Colonic mucosa (tissue), 4 donors: ENCODE results near the gene GALR1. TPM values are rescaled to one million over a fixed set of nuclear protein-coding genes. Genes with fewer than 3 reads are reported as not detected.

Source experiments
- DNase-seq: peaks from one replicate; pipeline ENCODE4 v3.0.0-alpha.2; 2020
- H3K27ac ChIP-seq: fragments of 200-600 bp; one replicate; pipeline ENCODE4 v1.8.0; 2021
- H3K27me3 ChIP-seq: fragments of 200-600 bp; one replicate; pipeline ENCODE4 v1.8.0; 2021
- H3K36me3 ChIP-seq: fragments of 200-600 bp; one replicate; pipeline ENCODE4 v1.8.0; 2021
- H3K4me1 ChIP-seq: fragments of 200-600 bp; one replicate; pipeline ENCODE4 v1.8.0; 2021; ENCODE audit warnings: mild to moderate bottlenecking
- H3K4me3 ChIP-seq: fragments of 200-600 bp; one replicate; pipeline ENCODE4 v1.8.0; 2021
- H3K9ac ChIP-seq, 2 donors: one replicate each; pipeline ENCODE4 v1.7.0; 2013; ENCODE audit warnings: control low read depth in 2 of 2, low read depth in 2 of 2, low read length in 2 of 2
- H3K9me3 ChIP-seq: fragments of 200-600 bp; one replicate; pipeline ENCODE4 v1.8.0; 2021
- intact Hi-C: fragments of 100-400 bp; cut with DNase I; formaldehyde crosslinking; loops from one replicate; pipeline ENCODE4 v1.14.1; 2022
- total RNA-seq, 2 donors: library from RNA; stranded (reverse); fragmentation: NEBNext Ultra II Directional in 1 of 2; extraction: Animal tissue kit (Norgen Biotek cat#: 25700) in 1 of 2; gene quantifications; one replicate each; pipeline ENCODE4 v1.2.1, GENCODE V29; 2021
- TF ChIP-seq, protein P1 (sequence below): fragments of 200-600 bp; IDR thresholded peaks from one replicate; pipeline ENCODE4 v1.8.0; 2022; ENCODE audit warnings: antibody characterized with exemption, mild to moderate bottlenecking
- donor health status: healthy.
- donor health status: DM: no; HTN: no; CAD: no.
- donor health status: DM: no; HTN: no; CAD: no.

The GALR1 gene
- under 1 TPM; 0.02 to 0.16 TPM for total RNA-seq

DNA sequence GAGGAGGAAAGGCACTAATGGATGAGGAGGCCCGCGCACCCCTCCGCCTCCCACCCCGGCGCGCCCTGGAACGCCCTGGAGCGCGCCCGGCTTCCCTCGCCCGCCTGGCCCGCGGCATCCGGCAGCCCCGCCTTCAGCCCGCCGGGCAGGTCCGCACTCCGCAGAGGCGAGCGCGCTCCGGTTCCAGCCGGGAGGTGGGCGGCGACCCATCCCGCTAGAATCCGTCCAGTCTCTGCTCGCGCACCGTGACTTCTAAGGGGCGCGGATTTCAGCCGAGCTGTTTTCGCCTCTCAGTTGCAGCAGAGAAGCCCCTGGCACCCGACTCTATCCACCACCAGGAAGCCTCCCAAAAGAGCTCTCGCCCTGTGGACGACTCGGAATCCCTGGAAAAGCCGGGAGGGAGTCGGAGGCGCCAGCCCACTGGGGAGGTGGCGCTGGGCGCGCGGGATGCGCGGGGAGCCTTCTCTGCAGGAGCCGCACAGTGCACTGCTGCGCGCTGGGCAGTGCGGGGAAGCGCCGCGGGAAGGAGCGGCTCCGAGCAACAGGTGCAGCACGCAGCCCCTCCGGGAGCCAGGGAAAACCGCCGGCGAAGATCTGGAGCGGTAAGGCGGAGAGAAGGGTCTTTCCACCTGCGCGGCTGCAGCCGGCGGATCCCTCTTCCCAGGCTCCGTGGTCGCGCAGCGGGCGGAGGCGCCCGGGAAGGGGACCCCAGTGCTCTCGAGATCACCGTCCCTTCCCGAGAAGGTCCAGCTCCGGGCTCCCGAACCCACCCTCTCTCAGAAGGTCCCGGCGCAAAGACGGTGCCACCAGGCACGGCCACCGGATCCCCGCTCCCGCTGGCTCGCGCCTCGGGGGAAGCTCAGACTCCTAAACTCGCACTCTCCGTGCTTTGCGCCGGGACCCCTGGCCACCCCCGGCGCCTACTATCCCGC is at the start of gene GALR1:
Gene GALR1, plus strand, starts transcription at position 280 of the 932 bp plus-strand sequence. CDS start 701 bp downstream, outside the sequence.
- no peaks in the 10 kb centered on the region for H3K4me1 ChIP-seq

DNA sequence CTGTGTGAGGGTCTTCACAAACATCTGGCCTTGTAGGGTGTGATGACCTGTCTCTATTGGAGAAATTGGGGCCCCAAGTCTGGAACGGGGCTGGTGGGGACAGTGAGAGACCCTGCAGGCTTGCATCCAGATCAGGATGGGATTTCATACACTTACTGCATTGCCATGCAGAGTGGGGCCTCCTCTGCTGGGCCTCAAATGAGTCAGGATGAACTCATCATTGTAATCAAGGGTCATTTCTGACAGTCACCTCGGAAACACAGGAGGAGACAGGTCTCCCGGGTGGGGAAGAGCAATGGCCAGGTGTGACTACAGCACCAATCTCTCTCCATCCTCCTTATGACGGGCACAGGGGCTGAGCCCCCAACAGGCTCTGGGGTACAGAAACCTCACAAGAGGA is 48.1 kb upstream of the GALR1 start:
- no peak for DNase-seq
- TF ChIP-seq, protein P1, sequence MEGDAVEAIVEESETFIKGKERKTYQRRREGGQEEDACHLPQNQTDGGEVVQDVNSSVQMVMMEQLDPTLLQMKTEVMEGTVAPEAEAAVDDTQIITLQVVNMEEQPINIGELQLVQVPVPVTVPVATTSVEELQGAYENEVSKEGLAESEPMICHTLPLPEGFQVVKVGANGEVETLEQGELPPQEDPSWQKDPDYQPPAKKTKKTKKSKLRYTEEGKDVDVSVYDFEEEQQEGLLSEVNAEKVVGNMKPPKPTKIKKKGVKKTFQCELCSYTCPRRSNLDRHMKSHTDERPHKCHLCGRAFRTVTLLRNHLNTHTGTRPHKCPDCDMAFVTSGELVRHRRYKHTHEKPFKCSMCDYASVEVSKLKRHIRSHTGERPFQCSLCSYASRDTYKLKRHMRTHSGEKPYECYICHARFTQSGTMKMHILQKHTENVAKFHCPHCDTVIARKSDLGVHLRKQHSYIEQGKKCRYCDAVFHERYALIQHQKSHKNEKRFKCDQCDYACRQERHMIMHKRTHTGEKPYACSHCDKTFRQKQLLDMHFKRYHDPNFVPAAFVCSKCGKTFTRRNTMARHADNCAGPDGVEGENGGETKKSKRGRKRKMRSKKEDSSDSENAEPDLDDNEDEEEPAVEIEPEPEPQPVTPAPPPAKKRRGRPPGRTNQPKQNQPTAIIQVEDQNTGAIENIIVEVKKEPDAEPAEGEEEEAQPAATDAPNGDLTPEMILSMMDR: no peak
- intact Hi-C loops: no loop called here
- H3K4me1 ChIP-seq: no peaks in the 10 kb centered on the region
- no peaks in the 10 kb centered on the region for H3K27me3 ChIP-seq
- H3K4me3 ChIP-seq: no peak overlapping the region
- H3K9me3 ChIP-seq: no peaks in the 10 kb centered on the region
- H3K36me3 ChIP-seq: no peaks in the 10 kb centered on the region
- no peak overlapping the region for H3K9ac ChIP-seq
- no peak overlapping the region for H3K27ac ChIP-seq

More for the DNA sequence above, at the start of gene GALR1:
- no peaks in the 10 kb centered on the region for H3K36me3 ChIP-seq
- peak within 1 kb of the TSS; percentile 5 for H3K4me3 ChIP-seq
- H3K9ac ChIP-seq: no peak within 1 kb of the TSS
- TF ChIP-seq, protein P1: no peak
- H3K9me3 ChIP-seq: no peaks in the 10 kb centered on the region
- no peak for DNase-seq
- peaks cover 37% of the 10 kb centered on the region for H3K27me3 ChIP-seq
- intact Hi-C loops: no loop called here
- H3K27ac ChIP-seq: no peak within 1 kb of the TSS

GRCh38 chr18:77202329-77202728 is 47.3 kb upstream of the GALR1 start:
- H3K4me3 ChIP-seq: no peak overlapping the region
- TF ChIP-seq, protein P1: no peak
- DNase-seq: no peak
- H3K9me3 ChIP-seq: no peaks in the 10 kb centered on the region
- H3K4me1 ChIP-seq: no peaks in the 10 kb centered on the region
- H3K36me3 ChIP-seq: no peaks in the 10 kb centered on the region
- H3K27ac ChIP-seq: no peak overlapping the region
- H3K9ac ChIP-seq: no peak overlapping the region
- no peaks in the 10 kb centered on the region for H3K27me3 ChIP-seq
- intact Hi-C loops: no loop called here

- intact Hi-C loops: no loop called here
- DNase-seq: no peak
These were observed 46.6 kb upstream of the GALR1 start for GRCh38 chr18:77203071-77203470.

DNA sequence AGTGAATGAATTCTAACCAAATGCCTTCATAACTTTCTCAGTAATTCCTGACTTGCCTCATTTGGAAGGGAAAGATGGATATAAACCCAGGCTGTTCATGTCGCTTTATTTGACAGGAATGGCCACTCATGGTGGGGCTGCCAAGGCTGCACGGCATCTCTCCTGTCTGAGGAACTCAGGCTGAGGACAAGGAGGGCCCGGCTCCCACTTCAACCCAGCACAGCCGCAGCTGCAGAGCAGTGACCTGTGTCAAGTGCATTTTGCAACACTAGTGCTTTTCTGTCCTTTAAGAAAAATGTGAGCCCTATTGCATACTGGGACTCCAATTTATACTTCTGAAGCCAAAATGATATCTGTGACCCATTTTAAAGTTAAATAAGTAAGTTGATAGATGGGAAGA is 45.8 kb upstream of the GALR1 start:
- Histone ChIP-seq H3K4me3 (no peak overlapping the region), H3K27me3 (no peaks in the 10 kb centered on the region), H3K4me1 (no peaks in the 10 kb centered on the region), H3K9me3 (no peaks in the 10 kb centered on the region), H3K36me3 (no peaks in the 10 kb centered on the region), H3K9ac (no peak overlapping the region), H3K27ac (no peak overlapping the region)
- DNase-seq: no peak
- TF ChIP-seq, protein P1: no peak
- intact Hi-C loops: no loop called here

More at GRCh38 chr18:77203071-77203470, 46.6 kb upstream of the GALR1 start:
- TF ChIP-seq, protein P1: no peak
- Histone ChIP-seq H3K27me3 (no peaks in the 10 kb centered on the region), H3K4me1 (no peaks in the 10 kb centered on the region), H3K36me3 (no peaks in the 10 kb centered on the region), H3K4me3 (no peak overlapping the region), H3K27ac (no peak overlapping the region), H3K9me3 (no peaks in the 10 kb centered on the region), H3K9ac (no peak overlapping the region)
